HL-60 (cell line): ENCODE measurements around the gene OR5A2.
"Not testable (repeated sequence)": the region's sequence is repeated elsewhere in the genome, so short reads cannot be mapped to it uniquely, and the experiment has no call there.

ENCODE experiments used
- DNase-seq, 2 experiments: peaks; one replicate each; pipeline ENCODE4 v3.0.0-alpha.2; 2010 to 2020; ENCODE audit warnings: low read depth in 1 of 2, low spot score in 1 of 2
- H3K27ac ChIP-seq: fragments of 250-450 bp; sonication (Bioruptor Pico); replicated peaks from 2 replicates; pipeline ENCODE4 v1.5.1; 2020; ENCODE audit warnings: mild to moderate bottlenecking, moderate library complexity
- H3K27me3 ChIP-seq: fragments of 250-450 bp; sonication (Bioruptor Pico); 2 replicates; pipeline ENCODE4 v1.5.1; 2021; ENCODE audit warnings: mild to moderate bottlenecking, moderate library complexity; ENCODE audit not compliant: insufficient read depth, poor library complexity, severe bottlenecking
- H3K4me3 ChIP-seq: replicated peaks from 2 replicates; pipeline ENCODE4 v1.5.1; 2011; ENCODE audit warnings: mild to moderate bottlenecking, control low read depth, low read length; ENCODE audit not compliant: insufficient read depth
- CTCF ChIP-seq: IDR thresholded peaks from one replicate; pipeline ENCODE4 v1.5.1; 2011; ENCODE audit warnings: low read length, control low read depth, inconsistent platforms; ENCODE audit not compliant: insufficient read depth
- GABPA ChIP-seq: IDR thresholded peaks from 2 replicates; pipeline ENCODE4 v1.6.1; 2012; ENCODE audit warnings: low read depth
- POLR2AphosphoS5 ChIP-seq: IDR thresholded peaks from 2 replicates; pipeline ENCODE4 v1.6.1; 2012; ENCODE audit warnings: low read depth
- REST ChIP-seq: IDR thresholded peaks from 2 replicates; pipeline ENCODE4 v1.6.1; 2012; ENCODE audit warnings: low read depth; ENCODE audit not compliant: insufficient replicate concordance
- SPI1 ChIP-seq: IDR thresholded peaks from 2 replicates; pipeline ENCODE4 v1.6.1; 2012; ENCODE audit warnings: low read depth, mild to moderate bottlenecking, borderline replicate concordance

The OR5A2 gene

GRCh38 chr11:59448484-59448883, 22.3 kb upstream of the OR5A2 start:
- TF ChIP-seq SPI1 (no peak), GABPA (no peak), REST (no peak), POLR2AphosphoS5 (no peak), CTCF (no peak)
- no peak overlapping the region for H3K27ac ChIP-seq
- H3K27me3 ChIP-seq, result no peaks in the 10 kb centered on the region
- no peak for DNase-seq
- H3K4me3 ChIP-seq, result no peak overlapping the region

GRCh38 chr11:59445624-59446023, 19.4 kb upstream of the OR5A2 start:
- not testable (repeated sequence) for H3K27ac ChIP-seq, DNase-seq, H3K4me3 ChIP-seq, H3K27me3 ChIP-seq

GRCh38 chr11:59437770-59438169, 11.6 kb upstream of the OR5A2 start:
- Histone ChIP-seq H3K27me3 (no peaks in the 10 kb centered on the region), H3K27ac (no peak overlapping the region), H3K4me3 (no peak overlapping the region)
- TF ChIP-seq POLR2AphosphoS5 (no peak), CTCF (no peak), REST (no peak), SPI1 (no peak), GABPA (no peak)
- DNase-seq, result no peak

GRCh38 chr11:59436169-59436568, 10.0 kb upstream of the OR5A2 start, which contains the start of gene OR5A1:
OR5A1 (plus strand) TSS chr11:59436469; CDS start chr11:59443169, 6,700 bp downstream.
- TF ChIP-seq SPI1, result no peak
- no peak for TF ChIP-seq POLR2AphosphoS5
- no peak for TF ChIP-seq CTCF
- TF ChIP-seq REST, result no peak
- TF ChIP-seq GABPA, result no peak
- DNase-seq, result no peak
- Histone ChIP-seq H3K4me3 (no peak within 1 kb of the TSS), H3K27ac (no peak within 1 kb of the TSS), H3K27me3 (no peaks in the 10 kb centered on the region)
